ENCODE data around the gene TMX4.

Gene TMX4

GRCh38 chr20:7993703-7994102, 25.9 kb downstream of the TMX4 start:
- no peak for TF ChIP-seq CTCF (IDR thresholded peaks at IDR 0.05; ENCODE audit: extremely low read depth, insufficient read depth, missing control alignments)
- in situ Hi-C loops (cut with MboI; ENCODE audit: low pct_unique_long_range_greater_than_20kb, low sequenced_read_pairs, unreplicated experiment), result no loop called here
- no peak for DNase-seq (ENCODE audit: low spot score)

GRCh38 chr20:7993238-7993637, 26.3 kb downstream of the TMX4 start:
- TF ChIP-seq CTCF (IDR thresholded peaks at IDR 0.05; ENCODE audit: extremely low read depth, insufficient read depth, missing control alignments), result no peak
- in situ Hi-C loops (cut with MboI; ENCODE audit: low pct_unique_long_range_greater_than_20kb, low sequenced_read_pairs, unreplicated experiment), result no loop called here
- no peak for DNase-seq (ENCODE audit: low spot score)

GRCh38 chr20:7990385-7990784, 29.2 kb downstream of the TMX4 start:
- in situ Hi-C loops (cut with MboI; ENCODE audit: low pct_unique_long_range_greater_than_20kb, low sequenced_read_pairs, unreplicated experiment), result no loop called here
- TF ChIP-seq CTCF (IDR thresholded peaks at IDR 0.05; ENCODE audit: extremely low read depth, insufficient read depth, missing control alignments), result no peak
- no peak for DNase-seq (ENCODE audit: low spot score)

- no peak for DNase-seq (ENCODE audit: low spot score)
- TF ChIP-seq CTCF (IDR thresholded peaks at IDR 0.05; ENCODE audit: extremely low read depth, insufficient read depth, missing control alignments), result no peak
- in situ Hi-C loops (cut with MboI; ENCODE audit: low pct_unique_long_range_greater_than_20kb, low sequenced_read_pairs, unreplicated experiment), result no loop called here
Measured at GRCh38 chr20:7989379-7989778, 30.2 kb downstream of the TMX4 start.

GRCh38 chr20:7985916-7986315, 33.6 kb downstream of the TMX4 start:
- no peak for DNase-seq (ENCODE audit: low spot score)
- no peak for TF ChIP-seq CTCF (IDR thresholded peaks at IDR 0.05; ENCODE audit: extremely low read depth, insufficient read depth, missing control alignments)
- in situ Hi-C loops (cut with MboI; ENCODE audit: low pct_unique_long_range_greater_than_20kb, low sequenced_read_pairs, unreplicated experiment), result no loop called here

GRCh38 chr20:7984192-7984591, 35.4 kb downstream of the TMX4 start:
- no peak for DNase-seq (ENCODE audit: low spot score)
- in situ Hi-C loops (cut with MboI; ENCODE audit: low pct_unique_long_range_greater_than_20kb, low sequenced_read_pairs, unreplicated experiment), result no loop called here
- no peak for TF ChIP-seq CTCF (IDR thresholded peaks at IDR 0.05; ENCODE audit: extremely low read depth, insufficient read depth, missing control alignments)

GRCh38 chr20:7981374-7981773, 38.2 kb downstream of the TMX4 start:
- DNase-seq (ENCODE audit: low spot score), result no peak
- TF ChIP-seq CTCF (IDR thresholded peaks at IDR 0.05; ENCODE audit: extremely low read depth, insufficient read depth, missing control alignments), result no peak
- in situ Hi-C loops (cut with MboI; ENCODE audit: low pct_unique_long_range_greater_than_20kb, low sequenced_read_pairs, unreplicated experiment), result no loop called here

Measured in GM13977 (cell line).